K562 (cell line): ENCODE results near the gene GVQW3. TPM values are rescaled to one million over a fixed set of nuclear protein-coding genes. Genes with fewer than 3 reads are reported as not detected.

ENCODE experiments used
- ATF3 ChIP-seq, 2 experiments: fragments of 450-650 bp in 1 of 2; sonication (generic) in 1 of 2; formaldehyde crosslinking in 1 of 2; IDR thresholded peaks in 1 of 2; conservative IDR thresholded peaks in 1 of 2; 2 replicates each; pipeline versions ENCODE4 v1.6.1 to v1.8.1; 2016 to 2023; ENCODE audit warnings: mild to moderate bottlenecking in 2 of 2, moderate library complexity in 2 of 2, inconsistent platforms in 1 of 2, missing genetic modification reagents in 1 of 2
- CEBPZ ChIP-seq: fragments of 150-350 bp; IDR thresholded peaks from 2 replicates; pipeline ENCODE4 v1.6.1; 2014; ENCODE audit warnings: low read depth, mild to moderate bottlenecking, low read length, borderline replicate concordance
- CSDE1 ChIP-seq, 2 experiments: fragments of 450-650 bp; IDR thresholded peaks; 2 replicates each; pipeline ENCODE4 v1.6.1; 2016; ENCODE audit warnings: mild to moderate bottlenecking in 1 of 2
- CTCF ChIP-seq, 3 experiments: IDR thresholded peaks in 2 of 3; conservative IDR thresholded peaks in 1 of 3; 2 replicates each; pipeline ENCODE4 v1.5.1; 2011 to 2012; ENCODE audit warnings: low read length in 3 of 3, mild to moderate bottlenecking in 3 of 3, control low read depth in 2 of 3, improper control_type of control experiment in 1 of 3, inconsistent platforms in 1 of 3, low read depth in 1 of 3, mixed read lengths in 1 of 3, moderate library complexity in 1 of 3; ENCODE audit not compliant: insufficient read depth in 2 of 3
- FOXA3 ChIP-seq, 2 experiments: fragments of 450-650 bp in 1 of 2; sonication (generic) in 1 of 2; formaldehyde crosslinking; IDR thresholded peaks in 1 of 2; conservative IDR thresholded peaks in 1 of 2; 2 replicates each; pipeline versions ENCODE4 v1.4.0 to v1.8.0; 2020 to 2022; ENCODE audit warnings: mild to moderate bottlenecking in 2 of 2, missing genetic modification reagents in 1 of 2
- HNRNPUL1 ChIP-seq: fragments of 200-400 bp; formaldehyde crosslinking; IDR thresholded peaks from 2 replicates; pipeline ENCODE4 v1.6.1; 2017; ENCODE audit warnings: low read length
- JUND ChIP-seq, 2 experiments: IDR thresholded peaks; 2 replicates in 1 of 2; 3 replicates in 1 of 2; pipeline ENCODE4 v1.6.1; 2011; ENCODE audit warnings: borderline replicate concordance in 2 of 2, low read depth in 2 of 2, low read length in 2 of 2, improper control_type of control experiment in 1 of 2, missing biosample characterization in 1 of 2, missing genetic modification characterization in 1 of 2, missing genetic modification reagents in 1 of 2
- LEF1 ChIP-seq: fragments of 450-650 bp; IDR thresholded peaks from 2 replicates; pipeline ENCODE4 v1.6.1; 2016; ENCODE audit warnings: mild to moderate bottlenecking
- MEF2A ChIP-seq: IDR thresholded peaks from 2 replicates; pipeline ENCODE4 v1.6.1; 2011; ENCODE audit warnings: low read depth, mild to moderate bottlenecking, low read length, moderate library complexity; ENCODE audit not compliant: control insufficient read depth
- SNRNP70 ChIP-seq: fragments of 200-400 bp; formaldehyde crosslinking; optimal IDR thresholded peaks from 2 replicates; pipeline ENCODE3; 2017; ENCODE audit warnings: low read depth, low read length
- STAT5B ChIP-seq: fragments of 250-450 bp; sonication (Bioruptor Pico); IDR thresholded peaks from 2 replicates; pipeline ENCODE4 v1.8.0; 2021; ENCODE audit warnings: mild to moderate bottlenecking, inconsistent platforms
- SUPT5H ChIP-seq: fragments of 450-650 bp; IDR thresholded peaks from 2 replicates; pipeline ENCODE4 v1.6.1; 2016
- WHSC1 ChIP-seq: IDR thresholded peaks from one replicate; pipeline ENCODE4 v1.6.1; 2012; ENCODE audit warnings: low read length, control low read depth, inconsistent platforms
- XRCC4 ChIP-seq: IDR thresholded peaks from one replicate; pipeline ENCODE4 v1.6.1; 2011; ENCODE audit not compliant: insufficient read depth, insufficient read length; ENCODE audit errors: extremely low read depth
- ZNF316 ChIP-seq: fragments of 450-650 bp; IDR thresholded peaks from 2 replicates; pipeline ENCODE4 v1.6.1; 2016
- polyA plus RNA-seq, 8 experiments: library from polyadenylated mRNA; depleted of rRNA in 4 of 8; stranded (reverse) in 5 of 8; unstranded in 3 of 8; fragments of >200 nt; fragmentation: Nextera tagmentation in 2 of 8; fragmentation: Illumina TruSeq in 1 of 8; extraction: Ambion mirVana in 2 of 8; extraction: Trizol in 1 of 8; gene quantifications; 2 replicates each; pipeline versions ENCODE4 v1.2.1 to v1.2.3, GENCODE V29; 2011 to 2014; ENCODE audit warnings: inconsistent platforms in 1 of 8, missing spikeins in 1 of 8
- total RNA-seq, 7 experiments: library from RNA; depleted of rRNA in 6 of 7; stranded (reverse); fragments of >200 nt in 6 of 7; fragmentation: Illumina TruSeq in 2 of 7; extraction: Trizol in 2 of 7; gene quantifications; 2 replicates each; pipeline versions ENCODE4 v1.2.1 to v1.2.3, GENCODE V29; 2011 to 2021; ENCODE audit warnings: low replicate concordance in 1 of 7

GVQW3 gene
- total and polyA plus RNA-seq, 9 of the 15 experiments (the other 6 are each of a cell fraction or from before 2014, with no cell fraction given): 0.66 to 5.7 (median 2.1) TPM

GRCh38 chr11:76371170-76371569 lies 10.0 kb upstream of the GVQW3 start (continued):
- no peak for TF ChIP-seq CEBPZ
- TF ChIP-seq ZNF316: peak; percentile 36; the same call in 1 of the 2 replicates
- TF ChIP-seq LEF1: 0 out of 2 replicates have a peak, but pooled peaks have one; percentile 30
- no peak for TF ChIP-seq CSDE1 (IDR thresholded peaks at IDR 0.05)
- no peak for TF ChIP-seq WHSC1
- no peak for TF ChIP-seq SUPT5H
- no peak for TF ChIP-seq STAT5B
- peak; percentile 57 to 89; a peak in 3 of 4 replicates for TF ChIP-seq FOXA3 (CRISPR knock-in tag; conservative IDR thresholded peaks at IDR 0.05 in 1 of 2, IDR thresholded peaks at IDR 0.05 in 1 of 2)
- peak; percentile 74 for TF ChIP-seq JUND (IDR thresholded peaks at IDR 0.05; ENCODE audit: borderline replicate concordance, low read depth, low read length)
- peak; percentile 68; the same call in 2 of the 3 replicates for TF ChIP-seq JUND (tag; IDR thresholded peaks at IDR 0.05; ENCODE audit: borderline replicate concordance, low read depth, low read length)
- TF ChIP-seq ATF3 (IDR thresholded peaks at IDR 0.05): peak; percentile 75
- TF ChIP-seq ATF3 (CRISPR knock-in tag; conservative IDR thresholded peaks at IDR 0.05): no peak
- TF ChIP-seq HNRNPUL1: no peak
- TF ChIP-seq XRCC4: no peak
- TF ChIP-seq SNRNP70: no peak
- TF ChIP-seq MEF2A: no peak
- no peak for TF ChIP-seq CTCF (IDR thresholded peaks at IDR 0.05 in 2 of 3, conservative IDR thresholded peaks at IDR 0.05 in 1 of 3; ENCODE audit: insufficient read depth in 2 of 3, low read depth in 1 of 3, low read length in 3 of 3)
